ENCODE results near the gene DGKK.

DNA sequence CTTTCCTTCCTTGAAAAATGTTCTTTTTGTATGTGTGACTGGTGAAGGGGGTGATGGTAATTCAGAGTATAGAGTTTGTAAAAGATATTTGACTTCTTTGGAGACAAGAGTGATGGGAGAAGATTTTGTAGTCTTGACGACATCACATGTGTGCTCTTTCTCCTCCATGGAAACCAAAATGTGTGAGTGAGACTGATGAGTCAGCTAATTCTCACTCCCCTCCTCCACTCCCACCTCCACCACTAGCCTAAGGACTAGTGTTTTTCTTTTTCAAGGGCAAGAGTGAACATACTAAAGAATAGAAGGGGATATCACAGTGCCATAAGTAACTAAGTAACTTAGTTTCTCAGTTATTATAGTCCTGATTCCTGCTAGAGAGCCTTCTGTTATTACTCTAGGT lies 14.0 kb upstream of the DGKK start:
- TF ChIP-seq, protein P1, sequence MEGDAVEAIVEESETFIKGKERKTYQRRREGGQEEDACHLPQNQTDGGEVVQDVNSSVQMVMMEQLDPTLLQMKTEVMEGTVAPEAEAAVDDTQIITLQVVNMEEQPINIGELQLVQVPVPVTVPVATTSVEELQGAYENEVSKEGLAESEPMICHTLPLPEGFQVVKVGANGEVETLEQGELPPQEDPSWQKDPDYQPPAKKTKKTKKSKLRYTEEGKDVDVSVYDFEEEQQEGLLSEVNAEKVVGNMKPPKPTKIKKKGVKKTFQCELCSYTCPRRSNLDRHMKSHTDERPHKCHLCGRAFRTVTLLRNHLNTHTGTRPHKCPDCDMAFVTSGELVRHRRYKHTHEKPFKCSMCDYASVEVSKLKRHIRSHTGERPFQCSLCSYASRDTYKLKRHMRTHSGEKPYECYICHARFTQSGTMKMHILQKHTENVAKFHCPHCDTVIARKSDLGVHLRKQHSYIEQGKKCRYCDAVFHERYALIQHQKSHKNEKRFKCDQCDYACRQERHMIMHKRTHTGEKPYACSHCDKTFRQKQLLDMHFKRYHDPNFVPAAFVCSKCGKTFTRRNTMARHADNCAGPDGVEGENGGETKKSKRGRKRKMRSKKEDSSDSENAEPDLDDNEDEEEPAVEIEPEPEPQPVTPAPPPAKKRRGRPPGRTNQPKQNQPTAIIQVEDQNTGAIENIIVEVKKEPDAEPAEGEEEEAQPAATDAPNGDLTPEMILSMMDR (conservative IDR thresholded peaks at IDR 0.05 in 1 of 2, IDR thresholded peaks at IDR 0.05 in 1 of 2; ENCODE audit: low read depth in 1 of 2, low read length in 2 of 2) = no peak
- no peak for TF ChIP-seq EZH2 (IDR thresholded peaks at IDR 0.05; ENCODE audit: low read length, missing control alignments)
